ENCODE measurements around the gene DCAF17.
"Not testable (repeated sequence)": the region's sequence is repeated elsewhere in the genome, so short reads cannot be mapped to it uniquely, and the experiment has no call there.

DCAF17 gene

GRCh38 chr2:171482877-171483276 lies 48.9 kb downstream of the DCAF17 start:
- peaks cover 16% of the 10 kb centered on the region for H3K36me3 ChIP-seq (ENCODE audit: insufficient read depth, low read length)
- no peaks in the 10 kb centered on the region for H3K27me3 ChIP-seq (ENCODE audit: insufficient read depth, low read length)
- H2AFZ ChIP-seq (ENCODE audit: low read length, unreplicated experiment), result no peak overlapping the region
- peaks cover 12% of the 10 kb centered on the region for H3K4me1 ChIP-seq (ENCODE audit: control insufficient read depth, insufficient read depth, low read length, unreplicated experiment)
- no peaks in the 10 kb centered on the region for H3K79me2 ChIP-seq (ENCODE audit: control insufficient read depth, insufficient read depth, low read length, unreplicated experiment)
- H3K4me3 ChIP-seq (ENCODE audit: low read depth, low read length), result no peak overlapping the region
- H3K27ac ChIP-seq (ENCODE audit: low read depth, low read length), result no peak overlapping the region

DNA sequence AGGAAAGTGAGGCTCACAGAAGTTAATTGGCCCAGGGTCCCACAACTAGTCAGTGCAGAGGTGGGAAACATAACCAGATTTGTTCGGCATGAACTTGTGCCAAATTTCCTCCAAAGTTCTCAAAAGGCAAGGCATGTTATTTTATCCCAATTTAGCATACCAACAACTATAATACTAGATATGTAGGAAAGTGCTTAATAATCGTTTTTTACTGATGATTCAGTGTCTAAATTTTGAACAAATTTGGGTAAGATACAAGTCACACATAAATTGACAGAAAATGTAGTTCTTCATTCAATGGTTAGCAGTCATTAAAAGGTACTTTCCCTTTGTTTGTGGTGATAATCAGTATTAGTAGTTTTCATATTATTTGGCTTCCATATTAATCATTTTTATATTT lies 49.8 kb downstream of the DCAF17 start:
- Histone ChIP-seq H3K4me3 (ENCODE audit: low read depth, low read length) (no peak overlapping the region), H2AFZ (ENCODE audit: low read length, unreplicated experiment) (no peak overlapping the region), H3K27me3 (ENCODE audit: insufficient read depth, low read length) (no peaks in the 10 kb centered on the region), H3K4me1 (ENCODE audit: control insufficient read depth, insufficient read depth, low read length, unreplicated experiment) (peaks cover 3% of the 10 kb centered on the region), H3K27ac (ENCODE audit: low read depth, low read length) (no peak overlapping the region), H3K79me2 (ENCODE audit: control insufficient read depth, insufficient read depth, low read length, unreplicated experiment) (no peaks in the 10 kb centered on the region), H3K36me3 (ENCODE audit: insufficient read depth, low read length) (peaks cover 16% of the 10 kb centered on the region)

DNA sequence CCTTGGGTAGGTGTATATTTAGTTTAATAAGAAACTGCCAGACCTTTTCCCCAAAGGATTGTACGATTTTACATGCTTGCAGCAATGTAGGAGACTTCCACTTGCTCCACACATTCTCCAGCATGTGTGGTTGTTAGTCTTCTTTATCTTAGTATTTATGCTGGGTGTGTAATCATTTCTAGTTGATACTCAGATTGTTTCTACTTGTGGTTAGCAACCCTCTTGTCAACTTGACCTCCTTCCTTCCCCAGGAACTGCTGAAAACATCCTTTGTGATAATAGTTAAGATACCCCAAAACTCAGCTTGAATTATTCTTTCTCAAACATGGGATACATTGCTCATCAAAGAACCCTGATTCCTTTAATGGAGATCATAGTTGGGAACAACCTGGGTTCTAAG lies 51.1 kb downstream of the DCAF17 start:
- Histone ChIP-seq H2AFZ (ENCODE audit: low read length, unreplicated experiment) (no peak overlapping the region), H3K27me3 (ENCODE audit: insufficient read depth, low read length) (no peaks in the 10 kb centered on the region), H3K4me3 (ENCODE audit: low read depth, low read length) (no peak overlapping the region), H3K27ac (ENCODE audit: low read depth, low read length) (no peak overlapping the region), H3K36me3 (ENCODE audit: insufficient read depth, low read length) (peaks cover 16% of the 10 kb centered on the region), H3K79me2 (ENCODE audit: control insufficient read depth, insufficient read depth, low read length, unreplicated experiment) (no peaks in the 10 kb centered on the region), H3K4me1 (ENCODE audit: control insufficient read depth, insufficient read depth, low read length, unreplicated experiment) (no peaks in the 10 kb centered on the region)

DNA sequence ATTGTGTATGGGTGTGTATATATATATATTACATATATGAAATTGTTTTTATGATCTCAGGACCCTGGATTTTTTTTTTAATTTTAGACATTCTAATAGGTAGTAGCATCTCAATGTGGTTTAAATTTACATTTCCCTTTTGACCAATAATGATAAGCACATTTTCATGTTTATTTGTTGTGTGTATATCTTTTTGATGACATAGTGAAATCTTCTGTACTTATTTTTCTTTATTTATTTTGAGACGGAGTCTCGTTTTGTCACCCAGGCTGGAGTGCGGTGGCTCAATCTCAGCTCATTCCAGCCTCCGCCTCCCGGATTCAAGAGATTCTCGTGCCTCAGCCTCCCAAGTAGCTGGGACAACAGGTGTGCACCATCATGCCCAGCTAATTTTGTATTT lies 53.2 kb downstream of the DCAF17 start:
- no peaks in the 10 kb centered on the region for H3K27me3 ChIP-seq (ENCODE audit: insufficient read depth, low read length)
- H2AFZ ChIP-seq (ENCODE audit: low read length, unreplicated experiment), result no peak overlapping the region
- H3K27ac ChIP-seq (ENCODE audit: low read depth, low read length), result no peak overlapping the region
- no peaks in the 10 kb centered on the region for H3K4me1 ChIP-seq (ENCODE audit: control insufficient read depth, insufficient read depth, low read length, unreplicated experiment)
- H3K36me3 ChIP-seq (ENCODE audit: insufficient read depth, low read length), result peaks cover 9% of the 10 kb centered on the region; the same call in 1 of the 2 replicates
- no peaks in the 10 kb centered on the region for H3K79me2 ChIP-seq (ENCODE audit: control insufficient read depth, insufficient read depth, low read length, unreplicated experiment)
- no peak overlapping the region for H3K4me3 ChIP-seq (ENCODE audit: low read depth, low read length)

DNA sequence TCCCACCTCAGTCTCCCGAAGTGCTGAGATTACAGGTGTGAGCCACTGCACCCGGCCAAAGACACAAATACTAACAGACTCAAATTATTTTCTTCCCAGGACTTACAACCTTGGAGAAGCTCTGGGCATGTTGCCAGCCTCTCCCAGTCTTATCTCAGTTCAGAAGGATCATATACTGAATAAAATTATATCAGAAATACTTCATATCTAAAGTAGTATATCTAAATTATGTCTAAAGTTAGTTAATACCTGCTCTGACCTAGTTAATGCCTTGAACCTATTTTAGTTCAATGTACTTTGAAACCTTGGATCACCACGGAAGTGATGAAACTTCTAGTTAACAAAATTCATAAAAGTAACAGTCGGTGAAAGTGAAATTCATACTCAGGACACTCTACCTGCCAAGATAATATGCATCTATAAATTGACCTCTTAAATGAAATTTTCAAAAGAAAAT lies 53.8 kb downstream of the DCAF17 start:
- Histone ChIP-seq H2AFZ (ENCODE audit: low read length, unreplicated experiment) (no peak overlapping the region), H3K4me3 (ENCODE audit: low read depth, low read length) (no peak overlapping the region), H3K4me1 (ENCODE audit: control insufficient read depth, insufficient read depth, low read length, unreplicated experiment) (no peaks in the 10 kb centered on the region), H3K27ac (ENCODE audit: low read depth, low read length) (no peak overlapping the region), H3K36me3 (ENCODE audit: insufficient read depth, low read length) (peaks cover 9% of the 10 kb centered on the region; the same call in 1 of the 2 replicates), H3K79me2 (ENCODE audit: control insufficient read depth, insufficient read depth, low read length, unreplicated experiment) (no peaks in the 10 kb centered on the region), H3K27me3 (ENCODE audit: insufficient read depth, low read length) (no peaks in the 10 kb centered on the region)

DNA sequence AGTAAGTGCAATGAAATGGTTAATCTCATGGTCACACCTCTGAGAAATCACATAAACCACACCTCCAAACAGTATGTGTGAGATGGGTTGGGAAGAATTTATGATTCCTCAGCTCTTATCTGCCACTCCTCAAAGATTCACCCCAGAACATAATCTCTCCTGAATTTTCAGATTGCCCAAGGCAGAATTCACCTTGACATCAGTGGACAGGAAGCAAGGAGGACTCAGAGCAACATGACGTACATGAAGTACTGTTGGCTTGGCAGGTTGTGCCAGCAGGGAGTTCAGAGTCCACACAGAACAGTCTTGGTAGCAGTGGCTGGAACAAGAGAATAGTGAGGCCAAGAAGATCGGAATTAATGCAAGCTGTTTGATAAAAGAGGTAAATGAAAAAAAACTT lies 56.6 kb downstream of the DCAF17 start:
- Histone ChIP-seq H3K4me1 (ENCODE audit: control insufficient read depth, insufficient read depth, low read length, unreplicated experiment) (no peaks in the 10 kb centered on the region), H3K79me2 (ENCODE audit: control insufficient read depth, insufficient read depth, low read length, unreplicated experiment) (no peaks in the 10 kb centered on the region), H3K27ac (ENCODE audit: low read depth, low read length) (no peak overlapping the region), H3K36me3 (ENCODE audit: insufficient read depth, low read length) (0 out of 2 replicates have a peak, but pooled peaks cover under 1% of the 10 kb centered on the region), H3K4me3 (ENCODE audit: low read depth, low read length) (no peak overlapping the region), H3K27me3 (ENCODE audit: insufficient read depth, low read length) (no peaks in the 10 kb centered on the region), H2AFZ (ENCODE audit: low read length, unreplicated experiment) (no peak overlapping the region)

GRCh38 chr2:171491292-171491691 lies 57.3 kb downstream of the DCAF17 start:
- Histone ChIP-seq H3K4me1 (ENCODE audit: control insufficient read depth, insufficient read depth, low read length, unreplicated experiment) (no peaks in the 10 kb centered on the region), H3K4me3 (ENCODE audit: low read depth, low read length) (no peak overlapping the region), H3K27me3 (ENCODE audit: insufficient read depth, low read length) (no peaks in the 10 kb centered on the region), H3K27ac (ENCODE audit: low read depth, low read length) (no peak overlapping the region), H2AFZ (ENCODE audit: low read length, unreplicated experiment) (no peak overlapping the region), H3K36me3 (ENCODE audit: insufficient read depth, low read length) (no peaks in the 10 kb centered on the region), H3K79me2 (ENCODE audit: control insufficient read depth, insufficient read depth, low read length, unreplicated experiment) (no peaks in the 10 kb centered on the region)

- no peaks in the 10 kb centered on the region for H3K79me2 ChIP-seq (ENCODE audit: control insufficient read depth, insufficient read depth, low read length, unreplicated experiment)
- H3K36me3 ChIP-seq (ENCODE audit: insufficient read depth, low read length), result no peaks in the 10 kb centered on the region
- no peaks in the 10 kb centered on the region for H3K4me1 ChIP-seq (ENCODE audit: control insufficient read depth, insufficient read depth, low read length, unreplicated experiment)
- no peaks in the 10 kb centered on the region for H3K27me3 ChIP-seq (ENCODE audit: insufficient read depth, low read length)
- H2AFZ ChIP-seq (ENCODE audit: low read length, unreplicated experiment), result no peak overlapping the region
- H3K4me3 ChIP-seq (ENCODE audit: low read depth, low read length), result no peak overlapping the region
- no peak overlapping the region for H3K27ac ChIP-seq (ENCODE audit: low read depth, low read length)
Measured at GRCh38 chr2:171492664-171493063, 58.6 kb downstream of the DCAF17 start.

GRCh38 chr2:171497664-171498063 lies 63.6 kb downstream of the DCAF17 start:
- not testable (repeated sequence) for H3K4me3 ChIP-seq (ENCODE audit: low read depth, low read length); H2AFZ ChIP-seq (ENCODE audit: low read length, unreplicated experiment); H3K27ac ChIP-seq (ENCODE audit: low read depth, low read length); H3K79me2 ChIP-seq (ENCODE audit: control insufficient read depth, insufficient read depth, low read length, unreplicated experiment); H3K36me3 ChIP-seq (ENCODE audit: insufficient read depth, low read length); H3K4me1 ChIP-seq (ENCODE audit: control insufficient read depth, insufficient read depth, low read length, unreplicated experiment); H3K27me3 ChIP-seq (ENCODE audit: insufficient read depth, low read length)

DNA sequence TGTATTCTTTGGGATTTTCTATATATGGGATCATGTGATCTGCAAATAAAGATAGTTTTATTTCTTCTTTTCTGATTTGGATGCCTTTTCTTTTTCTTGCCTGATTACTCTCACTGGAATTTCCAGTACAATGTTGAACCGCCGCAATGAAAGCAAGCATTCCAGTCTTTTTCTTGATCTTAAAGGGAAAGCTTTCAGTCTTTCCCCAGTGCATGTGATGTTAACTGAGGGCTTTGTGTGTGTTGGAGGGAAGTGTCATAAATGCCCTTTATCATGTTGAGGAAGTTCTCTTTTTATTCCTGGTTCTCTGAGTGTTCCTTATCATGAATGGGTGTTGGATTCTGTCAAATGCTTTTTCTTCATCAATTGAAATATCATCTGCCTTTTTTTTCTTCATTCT lies 71.3 kb downstream of the DCAF17 start:
- H3K4me3 ChIP-seq (ENCODE audit: low read depth, low read length), result no peak overlapping the region
- H3K79me2 ChIP-seq (ENCODE audit: control insufficient read depth, insufficient read depth, low read length, unreplicated experiment), result no peaks in the 10 kb centered on the region
- no peaks in the 10 kb centered on the region for H3K36me3 ChIP-seq (ENCODE audit: insufficient read depth, low read length)
- H3K4me1 ChIP-seq (ENCODE audit: control insufficient read depth, insufficient read depth, low read length, unreplicated experiment), result no peaks in the 10 kb centered on the region
- H3K27me3 ChIP-seq (ENCODE audit: insufficient read depth, low read length), result no peaks in the 10 kb centered on the region
- no peak overlapping the region for H3K27ac ChIP-seq (ENCODE audit: low read depth, low read length)
- no peak overlapping the region for H2AFZ ChIP-seq (ENCODE audit: low read length, unreplicated experiment)

- no peaks in the 10 kb centered on the region for H3K79me2 ChIP-seq (ENCODE audit: control insufficient read depth, insufficient read depth, low read length, unreplicated experiment)
- no peaks in the 10 kb centered on the region for H3K27me3 ChIP-seq (ENCODE audit: insufficient read depth, low read length)
- no peak overlapping the region for H2AFZ ChIP-seq (ENCODE audit: low read length, unreplicated experiment)
- no peak overlapping the region for H3K27ac ChIP-seq (ENCODE audit: low read depth, low read length)
- no peaks in the 10 kb centered on the region for H3K4me1 ChIP-seq (ENCODE audit: control insufficient read depth, insufficient read depth, low read length, unreplicated experiment)
- H3K4me3 ChIP-seq (ENCODE audit: low read depth, low read length), result no peak overlapping the region
- H3K36me3 ChIP-seq (ENCODE audit: insufficient read depth, low read length), result no peaks in the 10 kb centered on the region
Measured at GRCh38 chr2:171509945-171510731, 76.1 kb downstream of the DCAF17 start.
